OCI-LY7 (cell line): ENCODE results near the gene EMP1. TPM values are rescaled to one million over a fixed set of nuclear protein-coding genes. Genes with fewer than 3 reads are reported as not detected.

ENCODE experiments used
- BruUV-seq: library from RNA; stranded (reverse); fragments of 400-500 nt; replicated peaks from 2 replicates; lab custom pipeline; 2021; lab: Mats Ljungman, UMichigan
- CTCF ChIA-PET: fragments of 300-600 bp; sonication (Branson Sonifier 250); formaldehyde crosslinking; loops from one replicate; lab custom pipeline; 2022; ENCODE audit warnings: antibody characterized with exemption; ENCODE audit not compliant: unreplicated experiment; lab: Charles Lee
- POLR2A ChIA-PET: fragments of 300-600 bp; sonication (Branson Sonifier 250); formaldehyde crosslinking; loops from one replicate; lab custom pipeline; 2022; ENCODE audit warnings: antibody characterized with exemption; lab: Charles Lee
- DNase-seq: peaks from one replicate; pipeline ENCODE4 v3.0.0-alpha.2; 2015; ENCODE audit warnings: low spot score
- H2AFZ ChIP-seq: fragments of 200-600 bp; sonication (generic), shearing (Covaris generic); 2 replicates; pipeline ENCODE4 v1.6.1; 2014; ENCODE audit warnings: mild to moderate bottlenecking, antibody characterized with exemption, low read length, moderate library complexity
- H3K27ac ChIP-seq: fragments of 200-600 bp; sonication (generic); 2 replicates; pipeline ENCODE4 v1.5.1; 2014; ENCODE audit warnings: mixed run types, low read depth, mild to moderate bottlenecking, moderate library complexity, low read length, inconsistent platforms; ENCODE audit not compliant: poor library complexity, severe bottlenecking
- H3K36me3 ChIP-seq: fragments of 200-600 bp; sonication (generic); 2 replicates; pipeline ENCODE4 v1.6.1; 2014; ENCODE audit warnings: mild to moderate bottlenecking, antibody characterized with exemption, low read length, moderate library complexity, mixed read lengths; ENCODE audit not compliant: insufficient read depth
- H3K4me1 ChIP-seq: fragments of 200-600 bp; sonication (generic); 2 replicates; pipeline ENCODE4 v1.5.1; 2014; ENCODE audit warnings: mild to moderate bottlenecking, low read length; ENCODE audit not compliant: insufficient read depth, poor library complexity, severe bottlenecking
- H3K4me2 ChIP-seq: fragments of 200-600 bp; sonication (generic); 2 replicates; pipeline ENCODE4 v1.6.1; 2014; ENCODE audit warnings: mild to moderate bottlenecking, low read length
- H3K4me3 ChIP-seq: fragments of 200-600 bp; sonication (generic); 2 replicates; pipeline ENCODE4 v1.5.1; 2014; ENCODE audit warnings: mild to moderate bottlenecking, low read depth, low read length; ENCODE audit not compliant: poor library complexity, severe bottlenecking
- H3K79me2 ChIP-seq: fragments of 200-600 bp; sonication (generic); 2 replicates; pipeline ENCODE4 v1.6.1; 2016; ENCODE audit warnings: low read depth, mild to moderate bottlenecking, low read length, moderate library complexity, mixed read lengths; ENCODE audit not compliant: insufficient read depth
- H3K9me2 ChIP-seq: fragments of 200-600 bp; sonication (generic); 2 replicates; pipeline ENCODE4 v1.6.1; 2016; ENCODE audit warnings: mild to moderate bottlenecking, low read length, mixed read lengths; ENCODE audit not compliant: insufficient read depth
- H3K9me3 ChIP-seq: fragments of 200-600 bp; sonication (generic); 2 replicates; pipeline ENCODE4 v1.6.1; 2014; ENCODE audit warnings: mild to moderate bottlenecking, mixed run types, low read length, mixed read lengths
- H4K20me1 ChIP-seq: fragments of 200-600 bp; sonication (generic); 2 replicates; pipeline ENCODE4 v1.6.1; 2014; ENCODE audit warnings: mild to moderate bottlenecking, antibody characterized with exemption, low read length, moderate library complexity, mixed read lengths; ENCODE audit not compliant: insufficient read depth
- CTCF ChIP-seq: fragments of 200-600 bp; sonication (generic); conservative IDR thresholded peaks from 2 replicates; pipeline ENCODE4 v1.5.1; 2014; ENCODE audit warnings: mild to moderate bottlenecking, antibody characterized with exemption, low read length, moderate library complexity, mixed read lengths
- EZH2phosphoT487 ChIP-seq: fragments of 200-600 bp; sonication (generic); IDR thresholded peaks from 2 replicates; pipeline ENCODE4 v1.6.1; 2018; ENCODE audit warnings: low read depth, borderline replicate concordance, mild to moderate bottlenecking, mixed run types, antibody characterized with exemption, low read length, moderate library complexity, mixed read lengths
- intact Hi-C: fragments of 100-400 bp; cut with micrococcal nuclease; formaldehyde crosslinking; loops from one replicate; pipeline ENCODE4 v1.10.0; 2022; ENCODE audit not compliant: unreplicated experiment
- total RNA-seq, 2 experiments: library from RNA; depleted of rRNA in 1 of 2; stranded (reverse); fragments of >200 nt in 1 of 2; shearing (Covaris generic) in 1 of 2; gene quantifications; 2 replicates each; pipeline ENCODE4 v1.2.3, GENCODE V29; 2014 to 2022

EMP1 gene
- total RNA-seq, 2 experiments from 2014 or later: 0.40 TPM; not detected in 1

GRCh38 chr12:13165617-13166041 lies 30.9 kb upstream of the EMP1 start:
- Histone ChIP-seq H3K79me2 (no peaks in the 10 kb centered on the region), H4K20me1 (no peaks in the 10 kb centered on the region), H3K9me2 (no peaks in the 10 kb centered on the region), H3K4me3 (no peak overlapping the region), H3K4me2 (no peak overlapping the region), H2AFZ (no peak overlapping the region; the same call in 1 of the 2 replicates), H3K36me3 (no peaks in the 10 kb centered on the region), H3K4me1 (no peaks in the 10 kb centered on the region), H3K27ac (no peak overlapping the region), H3K9me3 (no peaks in the 10 kb centered on the region)
- CTCF ChIA-PET: no interaction called here
- intact Hi-C loops: no loop called here
- TF ChIP-seq CTCF (no peak), EZH2phosphoT487 (no peak)
- BruUV-seq: no TSS peak
- peak; percentile 23 for DNase-seq
- POLR2A ChIA-PET: no interaction called here

- intact Hi-C loops: no loop called here
- CTCF ChIA-PET: interaction anchor here (1.4 kb wide), 1 partner anchor 12 kb away, joined by 4 read pairs; no protein-coding TSS in a partner anchor
- POLR2A ChIA-PET: no interaction called here
- Histone ChIP-seq H3K36me3 (no peaks in the 10 kb centered on the region), H2AFZ (no peak overlapping the region), H3K4me1 (no peaks in the 10 kb centered on the region), H3K27ac (no peak overlapping the region), H4K20me1 (no peaks in the 10 kb centered on the region), H3K9me3 (no peaks in the 10 kb centered on the region), H3K79me2 (no peaks in the 10 kb centered on the region), H3K9me2 (no peaks in the 10 kb centered on the region), H3K4me3 (no peak overlapping the region), H3K4me2 (no peak overlapping the region)
- DNase-seq: no peak
- no peak for TF ChIP-seq EZH2phosphoT487
- TF ChIP-seq CTCF: no peak
- no TSS peak for BruUV-seq
These were observed 29.3 kb upstream of the EMP1 start for GRCh38 chr12:13167226-13167625.

- ChIA-PET POLR2A (no interaction called here), CTCF (interaction anchor here (0.5 to 1.4 kb wide), 2 partner anchors 11 to 156 kb away, joined by 3 to 4 read pairs; no protein-coding TSS in a partner anchor)
- no TSS peak for BruUV-seq
- Histone ChIP-seq H3K4me3 (no peak overlapping the region), H4K20me1 (no peaks in the 10 kb centered on the region), H3K79me2 (no peaks in the 10 kb centered on the region), H3K27ac (no peak overlapping the region), H3K36me3 (no peaks in the 10 kb centered on the region), H3K9me3 (no peaks in the 10 kb centered on the region), H3K4me1 (no peaks in the 10 kb centered on the region), H3K4me2 (no peak overlapping the region), H3K9me2 (no peaks in the 10 kb centered on the region), H2AFZ (no peak overlapping the region)
- intact Hi-C loops: no loop called here
- DNase-seq: no peak
- TF ChIP-seq CTCF (no peak), EZH2phosphoT487 (no peak)
These were observed 28.6 kb upstream of the EMP1 start for GRCh38 chr12:13167906-13168305.
